Adrenal gland (tissue), 19 donors: ENCODE data around the gene KRTCAP3. TPM values are rescaled to one million over a fixed set of nuclear protein-coding genes. Genes with fewer than 3 reads are reported as not detected.

ENCODE experiments used
- DNase-seq, 7 donors: peaks; one replicate each; pipeline ENCODE4 v3.0.0-alpha.2; 2019 to 2020
- H3K27ac ChIP-seq, 5 donors: fragments of 200-600 bp; sonication (generic) in 4 of 5; 1 replicate in 3 of 5; 2 replicates in 2 of 5; pipeline versions ENCODE4 v1.5.1 to v1.8.0; 2016 to 2020; ENCODE audit warnings: mild to moderate bottlenecking in 1 of 5
- H3K27me3 ChIP-seq: fragments of 200-600 bp; 2 replicates; pipeline ENCODE4 v1.8.0; 2021
- H3K36me3 ChIP-seq, 2 donors: fragments of 200-600 bp; replicated peaks in 1 of 2; 1 replicate in 1 of 2; 2 replicates in 1 of 2; pipeline versions ENCODE4 v1.5.1 to v1.8.0; 2018 to 2022
- H3K4me1 ChIP-seq, 2 donors: fragments of 200-600 bp; replicated peaks in 1 of 2; 1 replicate in 1 of 2; 2 replicates in 1 of 2; pipeline versions ENCODE4 v1.5.1 to v1.8.0; 2018 to 2021
- H3K4me3 ChIP-seq, 4 donors: fragments of 200-600 bp; sonication (generic) in 3 of 4; one replicate each; pipeline ENCODE4 v1.5.1; 2016 to 2018
- H3K9me3 ChIP-seq, 3 donors: fragments of 200-600 bp; sonication (generic) in 1 of 3; replicated peaks in 1 of 3; 1 replicate in 2 of 3; 2 replicates in 1 of 3; pipeline versions ENCODE4 v1.5.1 to v1.8.0; 2016 to 2021
- CTCF ChIP-seq, 6 experiments: fragments of 450-650 bp in 4 of 6; fragments of 200-600 bp in 2 of 6; sonication (generic) in 1 of 6; IDR thresholded peaks; 1 replicate in 5 of 6; 2 replicates in 1 of 6; pipeline versions ENCODE4 v1.5.1 to v1.8.0; 2016 to 2021; ENCODE audit warnings: antibody characterized with exemption in 6 of 6, mild to moderate bottlenecking in 2 of 6, moderate library complexity in 1 of 6
- POLR2A ChIP-seq, 2 donors: fragments of 450-650 bp; IDR thresholded peaks; one replicate each; pipeline ENCODE4 v1.6.1; 2017; ENCODE audit warnings: antibody characterized with exemption in 2 of 2, mild to moderate bottlenecking in 2 of 2, moderate library complexity in 1 of 2
- WGBS, 4 donors: extraction: QIAGEN DNeasy Blood & Tissue Kit in 2 of 4; methylation state at CpG; one replicate each; pipeline versions ENCODE4 v1.1.5 to v1.1.7; 2013 to 2017; 5-methylcytosine and 5-hydroxymethylcytosine counted together
- intact Hi-C, 2 donors: fragments of 100-400 bp; cut with DNase I; formaldehyde crosslinking; loops; one replicate each; pipeline versions ENCODE4 v1.14.1 to v1.15.0; 2022 to 2023
- long read RNA-seq, 10 donors: library from polyadenylated mRNA in 3 of 10; unstranded in 2 of 10; stranded (forward) in 1 of 10; transcript quantifications; one replicate each; pipeline ENCODE4 v2.0.0 and lab custom pipeline, GENCODE V29; 2021 to 2026
- polyA plus RNA-seq, 3 donors: library from polyadenylated mRNA; stranded (reverse); fragments of 200-250 nt in 2 of 3; fragments of 350-450 nt in 1 of 3; fragmentation: Illumina TruSeq in 1 of 3; extraction: RNeasy Lipid Tissue Mini Kit (QIAGEN cat#74804) in 1 of 3; gene quantifications; one replicate each; pipeline ENCODE4 v1.2.3, GENCODE V29; 2013 to 2014
- total RNA-seq, 9 donors: library from RNA; depleted of rRNA in 4 of 9; stranded (reverse); fragments of >200 nt in 4 of 9; fragments of 120-200 nt in 1 of 9; fragmentation: NEBNext Ultra II Directional in 1 of 9; extraction: Animal tissue kit (Norgen Biotek cat#: 25700) in 1 of 9; gene quantifications; one replicate each; pipeline versions ENCODE4 v1.1.0 to v1.2.4, GENCODE V29; 2013 to 2023
- donor health status: healthy with polysubstance abuse.
- donor health status: Bipolar disorder and iron deficiency.
- donor health status: DM: yes; HTN: yes; CAD: no.
- donor health status: DM: no; HTN: no; CAD: no.
- donor health status: DM: no; HTN: no; CAD: no.
- donor health status: DM: yes; HTN: yes; CAD: no.

KRTCAP3 gene
- total RNA-seq (1 to 10 TPM; 1.2 to 8.2 (median 4.2) TPM), polyA plus RNA-seq (1 to 10 TPM; 1.4 to 6.4 (median 5.4) TPM)
- long read RNA-seq, donor 1, result 0 reads
- long read RNA-seq, donor 2, result 0 reads
- long read RNA-seq, donor 3, result 0 reads
- long read RNA-seq, donor 4, partial matches to known transcripts, result 2 of 6 reads
- long read RNA-seq, donor 4, other reads (novel, unspliced or antisense), result 1 of 6 reads
- long read RNA-seq, donor 5, partial matches to known transcripts, result 0 of 4 reads
- long read RNA-seq, donor 5, other reads (novel, unspliced or antisense), result 1 of 4 reads
- long read RNA-seq, donor 6, partial matches to known transcripts, result 1 of 2 reads
- long read RNA-seq, donor 6, other reads (novel, unspliced or antisense), result 0 of 2 reads
- long read RNA-seq, donor 7, result 0 reads
- long read RNA-seq, donor 8, partial matches to known transcripts, result 0 of 1 reads
- long read RNA-seq, donor 8, other reads (novel, unspliced or antisense), result 0 of 1 reads
- long read RNA-seq, donor 9, result 0 reads
- long read RNA-seq, donor 10, result 0 reads

- H3K4me1 ChIP-seq, result no peaks in the 10 kb centered on the region
- peaks cover 0 to 51% of the 10 kb centered on the region in 2 donors for H3K36me3 ChIP-seq
- no peaks in the 10 kb centered on the region for H3K9me3 ChIP-seq
- peak within 1 kb of the TSS in 2 of 5 donors; percentile 20 to 30 for H3K27ac ChIP-seq
- DNase-seq, result peak in 4 of 7 donors; percentile 16 to 49 (median 36)
- H3K27me3 ChIP-seq, result no peaks in the 10 kb centered on the region
- intact Hi-C loops, result no loop called here
- peak within 1 kb of the TSS in 1 of 4 donors; percentile 43 for H3K4me3 ChIP-seq
- WGBS, 4 donors, result 43 to 77% (median 61%) methylated on average over 19 to 80 of the region's 80 CpGs
- TF ChIP-seq CTCF (IDR thresholded peaks at IDR 0.05), result peak in 1 of 6 experiments; percentile 6
- TF ChIP-seq POLR2A (IDR thresholded peaks at IDR 0.05), result no peak
Measured at GRCh38 chr2:27441958-27442919, at the start of gene KRTCAP3. Gene KRTCAP3, plus strand, starts transcription at chr2:27442381. Its CDS starts 32 bp downstream, at chr2:27442413.

GRCh38 chr2:27393225-27393624 is 49.0 kb upstream of the KRTCAP3 start:
- DNase-seq, result no peak
- Histone ChIP-seq H3K4me1 (peaks cover 0 to 7% of the 10 kb centered on the region in 2 donors), H3K27me3 (no peaks in the 10 kb centered on the region), H3K27ac (no peak overlapping the region), H3K4me3 (no peak overlapping the region), H3K36me3 (no peaks in the 10 kb centered on the region), H3K9me3 (no peaks in the 10 kb centered on the region)
- no peak for TF ChIP-seq POLR2A (IDR thresholded peaks at IDR 0.05)
- no peak for TF ChIP-seq CTCF (IDR thresholded peaks at IDR 0.05)
- intact Hi-C loops, result no loop called here
- WGBS, 4 donors, result 97 to 98% (median 98%) methylated on average over 29 to 33 of the region's 33 CpGs

- Histone ChIP-seq H3K27ac (no peak overlapping the region), H3K36me3 (no peaks in the 10 kb centered on the region), H3K9me3 (no peaks in the 10 kb centered on the region), H3K4me3 (no peak overlapping the region), H3K4me1 (peaks cover 0 to 20% of the 10 kb centered on the region in 2 donors), H3K27me3 (no peaks in the 10 kb centered on the region)
- 94 to 98% (median 98%) methylated on average over 5 of the region's 5 CpGs for WGBS, 4 donors
- intact Hi-C loops, result no loop called here
- no peak for TF ChIP-seq CTCF (IDR thresholded peaks at IDR 0.05)
- TF ChIP-seq POLR2A (IDR thresholded peaks at IDR 0.05), result no peak
- DNase-seq, result no peak
Measured at GRCh38 chr2:27398962-27399361, 43.2 kb upstream of the KRTCAP3 start.
